Measurements from ENCODE around the gene OLFM1. TPM values are rescaled to one million over a fixed set of nuclear protein-coding genes. Genes with fewer than 3 reads are reported as not detected.

OLFM1 gene
- total RNA-seq, 1 donor from 2014 or later: 10.0 TPM

GRCh38 chr9:135040892-135041291 is 46.6 kb upstream of the OLFM1 start:
- Histone ChIP-seq H3K27me3 (ENCODE audit: low read depth) (peaks cover 72% of the 10 kb centered on the region), H3K9me3 (replicated peaks) (no peaks in the 10 kb centered on the region), H3K36me3 (no peaks in the 10 kb centered on the region), H3K4me3 (no peak overlapping the region), H3K4me1 (no peaks in the 10 kb centered on the region), H3K27ac (replicated peaks) (no peak overlapping the region)
- no peak for DNase-seq
- intact Hi-C loops (cut with micrococcal nuclease): no loop called here
- no peak for TF ChIP-seq CTCF (IDR thresholded peaks at IDR 0.05; ENCODE audit: borderline replicate concordance)

GRCh38 chr9:135043345-135043744 is 44.1 kb upstream of the OLFM1 start:
- intact Hi-C loops (cut with micrococcal nuclease): no loop called here
- TF ChIP-seq CTCF (IDR thresholded peaks at IDR 0.05; ENCODE audit: borderline replicate concordance): no peak
- Histone ChIP-seq H3K27ac (replicated peaks) (no peak overlapping the region), H3K27me3 (ENCODE audit: low read depth) (peaks cover 68% of the 10 kb centered on the region), H3K4me1 (no peaks in the 10 kb centered on the region), H3K9me3 (replicated peaks) (no peaks in the 10 kb centered on the region), H3K4me3 (no peak overlapping the region), H3K36me3 (no peaks in the 10 kb centered on the region)
- no peak for DNase-seq

GRCh38 chr9:135045264-135045927 is 42.1 kb upstream of the OLFM1 start:
- DNase-seq: no peak
- H3K36me3 ChIP-seq: no peaks in the 10 kb centered on the region
- TF ChIP-seq CTCF (IDR thresholded peaks at IDR 0.05; ENCODE audit: borderline replicate concordance): no peak

GRCh38 chr9:135045928-135046738 is 41.3 kb upstream of the OLFM1 start:
- TF ChIP-seq CTCF (IDR thresholded peaks at IDR 0.05; ENCODE audit: borderline replicate concordance): no peak
- Histone ChIP-seq H3K27ac (replicated peaks) (no peak overlapping the region), H3K4me1 (no peaks in the 10 kb centered on the region), H3K9me3 (replicated peaks) (no peaks in the 10 kb centered on the region), H3K27me3 (ENCODE audit: low read depth) (peaks cover 76% of the 10 kb centered on the region), H3K36me3 (no peaks in the 10 kb centered on the region), H3K4me3 (no peak overlapping the region)
- intact Hi-C loops (cut with micrococcal nuclease): no loop called here
- no peak for DNase-seq

More at GRCh38 chr9:135045264-135045927, 42.1 kb upstream of the OLFM1 start:
- Histone ChIP-seq H3K9me3 (replicated peaks) (no peaks in the 10 kb centered on the region), H3K27ac (replicated peaks) (no peak overlapping the region), H3K4me3 (no peak overlapping the region), H3K27me3 (ENCODE audit: low read depth) (peaks cover 68% of the 10 kb centered on the region), H3K4me1 (no peaks in the 10 kb centered on the region)
- intact Hi-C loops (cut with micrococcal nuclease): no loop called here

GRCh38 chr9:135046739-135047350 is 40.6 kb upstream of the OLFM1 start:
- H3K4me3 ChIP-seq: no peak overlapping the region
- H3K36me3 ChIP-seq: no peaks in the 10 kb centered on the region
- H3K4me1 ChIP-seq: no peaks in the 10 kb centered on the region
- peaks cover 83% of the 10 kb centered on the region for H3K27me3 ChIP-seq (ENCODE audit: low read depth)
- no peak overlapping the region for H3K27ac ChIP-seq (replicated peaks)
- TF ChIP-seq CTCF (IDR thresholded peaks at IDR 0.05; ENCODE audit: borderline replicate concordance): no peak
- no peaks in the 10 kb centered on the region for H3K9me3 ChIP-seq (replicated peaks)
- DNase-seq: no peak
- intact Hi-C loops (cut with micrococcal nuclease): no loop called here

Measured in left ventricle myocardium inferior (tissue), 1 donor.